Activated CD4-positive, alpha-beta T cell treated with anti-CD3 and anti-CD28 coated beads, Interleukin-2, amount 50 U/mL, for 48 hours (primary cell): ENCODE results near the gene MISP3.

Experiments
- DNase-seq, 2 experiments: peaks; one replicate each; pipeline ENCODE4 v3.0.0-alpha.2; 2020

The MISP3 gene

DNA sequence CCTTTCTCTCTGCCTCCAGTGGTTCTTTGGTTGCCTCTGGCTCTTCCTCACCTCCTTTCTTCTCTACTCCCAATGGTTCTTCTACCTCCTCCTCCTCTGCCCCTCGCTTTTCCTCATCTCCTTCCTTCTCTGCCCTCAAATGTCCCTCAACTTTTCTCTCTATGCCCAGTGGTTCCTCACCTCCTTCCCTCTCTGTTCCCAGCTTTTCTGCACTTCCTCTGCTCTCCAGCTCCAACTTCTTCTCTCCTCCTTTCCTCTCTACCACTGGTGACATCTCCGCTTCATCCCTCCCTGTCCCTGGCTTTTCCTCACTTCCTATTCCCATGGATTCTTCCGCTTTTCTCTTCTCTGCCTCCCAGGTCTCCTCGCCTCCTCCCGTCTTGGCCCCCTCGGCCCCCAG, 18.5 kb upstream of the MISP3 start:
- no peak for DNase-seq

GRCh38 chr19:14054721-14055120, 17.9 kb upstream of the MISP3 start:
- no peak for DNase-seq

DNA sequence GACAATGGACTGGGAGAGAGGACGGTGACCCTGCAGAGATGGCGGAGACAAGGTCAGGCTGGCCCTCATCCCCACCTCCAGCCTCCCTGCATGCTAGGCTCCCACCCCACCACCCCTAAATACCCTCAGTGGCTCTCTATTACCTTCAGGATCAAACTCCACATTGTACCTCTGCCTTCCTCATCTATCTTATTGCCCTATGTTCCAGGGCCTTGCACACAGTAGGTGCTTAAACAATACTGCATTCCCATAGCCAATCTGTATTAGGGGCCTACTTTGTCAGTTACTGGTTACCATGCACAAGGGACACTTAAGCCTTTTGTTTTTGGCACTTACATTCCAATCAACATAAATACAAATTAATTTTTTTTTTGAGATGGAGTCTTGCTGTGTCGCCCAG, 17.2 kb upstream of the MISP3 start:
- no peak for DNase-seq

DNA sequence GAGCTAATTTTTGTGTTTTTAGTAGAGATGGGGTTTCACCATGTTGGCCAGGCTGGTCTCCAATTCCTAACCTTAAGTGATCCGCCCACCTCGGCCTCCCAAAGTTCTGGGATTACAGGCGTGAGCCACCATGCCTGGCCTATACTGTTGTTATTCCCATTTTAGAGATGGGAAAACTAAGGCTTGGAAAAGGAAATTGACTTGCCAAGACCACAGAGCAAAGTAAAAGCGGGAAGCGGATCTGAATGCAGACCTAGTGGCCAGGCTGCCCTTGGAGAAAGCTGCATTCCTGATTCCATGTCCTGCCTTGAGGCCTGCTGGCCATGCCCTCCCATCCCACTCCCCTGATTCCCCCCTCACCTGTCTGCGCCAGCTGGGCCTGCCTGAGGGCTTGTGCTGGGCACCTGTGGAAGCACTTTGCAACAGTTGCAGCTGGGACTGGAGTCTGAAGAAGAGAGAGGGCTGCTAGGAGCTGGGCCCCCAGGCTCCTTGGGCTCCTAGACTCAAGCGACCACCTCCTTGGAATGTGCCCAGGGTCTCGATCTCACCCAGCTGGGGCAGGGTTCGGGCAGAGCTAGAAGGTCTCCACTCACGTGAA, 16.4 kb upstream of the MISP3 start:
- no peak for DNase-seq

DNA sequence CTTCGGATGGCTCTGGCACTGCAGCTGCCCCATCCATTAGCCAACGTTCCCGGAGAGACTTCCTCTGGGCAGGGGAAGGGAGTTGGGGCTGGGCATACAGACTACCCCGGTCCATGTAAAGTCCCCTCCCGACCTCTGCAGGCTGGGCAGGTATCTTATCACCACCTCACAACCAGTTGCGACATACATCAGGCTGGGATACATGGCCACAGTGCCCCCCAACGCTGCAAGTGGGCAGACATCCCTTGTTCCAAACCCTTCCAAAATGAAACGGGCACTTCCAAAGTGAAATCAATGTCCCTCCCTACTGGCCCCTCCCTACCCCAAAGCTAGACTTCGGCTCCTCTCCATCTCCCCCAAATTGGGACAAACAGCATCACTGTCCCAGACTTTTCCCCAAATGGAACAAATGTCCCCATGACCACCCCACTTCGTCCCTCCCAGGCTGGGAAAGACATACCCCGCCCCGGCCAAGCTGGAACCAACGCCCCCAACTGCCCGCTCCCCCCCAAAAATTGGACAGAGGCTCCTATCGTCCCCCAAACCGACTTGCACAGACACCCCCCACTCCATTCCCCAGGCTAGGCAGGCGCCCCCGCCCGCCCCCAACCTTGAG, 15.7 kb upstream of the MISP3 start:
- DNase-seq = no peak

DNA sequence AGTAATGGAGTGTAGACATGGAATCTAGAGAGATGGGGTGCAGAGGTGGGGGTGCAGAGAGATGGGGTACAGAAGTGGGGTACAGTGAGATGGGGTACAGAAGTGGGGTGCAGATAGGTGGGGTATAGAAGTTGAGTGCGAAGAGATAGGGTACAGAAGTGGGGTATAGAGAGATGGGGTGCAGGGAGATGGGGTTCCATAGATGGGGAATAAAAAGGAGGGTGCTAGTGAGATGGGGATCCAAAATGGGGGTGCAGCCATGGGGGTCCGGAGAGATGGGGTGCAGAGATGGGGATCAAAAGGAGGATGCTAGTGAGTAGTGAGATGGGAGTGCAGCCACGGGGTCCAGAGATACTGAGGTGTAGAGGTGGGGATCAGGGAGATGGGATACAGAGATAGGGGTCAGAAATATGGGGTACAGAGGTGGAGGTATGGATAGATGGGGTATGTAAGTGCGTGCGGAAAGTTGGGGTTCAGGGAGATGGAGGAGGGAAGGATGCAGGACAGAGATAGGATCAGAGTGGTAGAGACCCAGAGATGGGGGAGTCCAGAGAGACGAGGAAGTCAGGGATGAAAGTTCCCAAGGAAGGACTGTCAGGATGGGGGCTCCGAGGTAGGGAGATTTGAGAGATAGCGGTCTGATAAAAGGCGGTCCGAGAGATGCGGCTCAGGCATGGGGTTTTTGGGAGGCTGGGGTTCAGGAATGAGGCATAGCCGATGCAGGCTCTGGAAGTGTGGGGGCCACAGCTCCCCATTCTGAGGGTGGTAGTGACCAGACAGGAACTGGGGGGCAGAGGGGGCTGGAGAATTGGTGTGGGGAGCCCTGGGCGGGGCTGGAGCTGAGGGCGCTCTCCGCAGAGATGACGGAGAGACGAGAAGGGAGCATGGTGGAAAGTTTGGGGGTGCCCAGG, 14.1 kb upstream of the MISP3 start:
- no peak for DNase-seq

GRCh38 chr19:14059093-14059480, 13.5 kb upstream of the MISP3 start:
- DNase-seq = peak; percentile 54 to 66

GRCh38 chr19:14059652-14060155, 12.9 kb upstream of the MISP3 start:
- DNase-seq = no peak

- no peak for DNase-seq
Observed at GRCh38 chr19:14061081-14061749, 11.4 kb upstream of the MISP3 start.

- DNase-seq = no peak
Observed at GRCh38 chr19:14061751-14062557, 10.6 kb upstream of the MISP3 start, which contains the start of gene PALM3. Gene PALM3 (minus strand): TSS chr19:14062076. CDS start chr19:14061980, 96 bp downstream.

- no peak for DNase-seq
Observed at GRCh38 chr19:14062558-14062855, 10.1 kb upstream of the MISP3 start.

DNA sequence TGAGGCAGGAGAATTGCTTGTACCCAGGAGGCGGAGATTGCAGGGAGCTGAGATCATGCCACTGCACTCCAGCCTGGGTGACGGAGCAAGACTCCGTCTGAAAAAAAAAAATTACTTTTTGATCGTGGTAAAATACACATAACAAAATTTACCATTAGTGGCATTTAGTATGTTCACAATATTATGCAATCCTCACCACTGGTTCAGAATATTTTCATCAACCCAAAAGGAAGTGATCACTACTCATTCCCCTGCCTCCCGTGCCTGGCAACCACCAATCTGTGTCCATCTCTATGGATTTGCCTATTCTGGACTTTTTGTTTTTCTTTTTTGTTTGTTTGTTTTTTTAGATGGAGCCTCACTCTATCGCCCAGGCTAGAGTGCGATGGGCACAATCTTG, 9.5 kb upstream of the MISP3 start:
- DNase-seq = no peak

DNA sequence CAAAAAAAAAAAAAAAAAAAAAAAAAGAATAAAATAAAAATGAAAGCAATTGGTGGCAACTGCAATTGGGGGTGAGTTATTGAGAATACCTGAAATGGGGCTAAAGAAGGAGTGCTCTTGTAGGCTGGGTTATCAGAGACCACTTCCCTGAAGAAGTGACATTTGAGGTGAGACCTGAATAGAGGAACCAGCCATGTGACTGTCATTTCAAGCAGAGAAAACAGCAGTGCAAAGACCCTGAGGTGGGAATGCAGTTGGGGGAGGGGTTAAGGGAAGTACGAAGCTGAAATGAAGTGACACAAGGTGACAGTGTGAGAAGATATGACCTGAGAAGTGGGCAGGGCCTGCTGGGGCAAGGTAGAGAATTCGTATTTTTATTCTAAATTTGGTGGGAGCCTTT, 6.5 kb upstream of the MISP3 start:
- no peak for DNase-seq

- DNase-seq = no peak
Observed at GRCh38 chr19:14070268-14071050, 2.1 kb upstream of the MISP3 start.

DNA sequence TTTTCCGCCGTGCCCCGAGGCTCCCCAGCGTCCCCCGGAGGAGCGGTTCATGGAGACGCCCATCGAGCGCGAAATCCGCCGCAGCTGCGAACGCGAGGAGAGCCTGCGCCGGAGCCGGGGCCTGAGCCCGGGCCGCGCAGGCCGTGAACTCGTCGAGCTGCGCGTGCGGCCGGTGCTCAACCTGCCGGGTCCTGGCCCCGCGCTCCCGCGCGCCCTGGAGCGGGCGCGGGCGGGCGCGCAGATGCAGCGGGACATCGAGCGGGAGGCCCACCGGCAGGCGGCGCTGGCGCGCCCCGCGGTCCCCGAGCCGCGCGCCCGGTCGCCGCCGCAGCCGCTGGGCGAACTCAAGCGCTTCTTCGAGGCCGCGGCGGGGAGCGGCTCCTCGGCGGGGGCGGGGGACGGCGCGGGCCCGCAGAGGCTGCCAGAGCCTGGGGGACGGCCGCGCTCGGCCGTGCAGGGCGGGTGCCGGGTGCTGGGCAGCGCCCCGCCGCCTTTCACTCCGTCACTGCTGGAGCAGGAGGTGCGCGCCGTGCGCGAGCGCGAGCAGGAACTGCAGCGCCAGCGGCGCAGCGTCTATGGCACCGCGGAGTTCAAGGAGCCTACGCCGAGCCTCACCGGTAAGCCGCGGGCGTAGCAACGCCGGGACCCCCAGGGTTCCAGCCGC, 807 bp downstream of the MISP3 start:
- peak; percentile 75 to 77 for DNase-seq

DNA sequence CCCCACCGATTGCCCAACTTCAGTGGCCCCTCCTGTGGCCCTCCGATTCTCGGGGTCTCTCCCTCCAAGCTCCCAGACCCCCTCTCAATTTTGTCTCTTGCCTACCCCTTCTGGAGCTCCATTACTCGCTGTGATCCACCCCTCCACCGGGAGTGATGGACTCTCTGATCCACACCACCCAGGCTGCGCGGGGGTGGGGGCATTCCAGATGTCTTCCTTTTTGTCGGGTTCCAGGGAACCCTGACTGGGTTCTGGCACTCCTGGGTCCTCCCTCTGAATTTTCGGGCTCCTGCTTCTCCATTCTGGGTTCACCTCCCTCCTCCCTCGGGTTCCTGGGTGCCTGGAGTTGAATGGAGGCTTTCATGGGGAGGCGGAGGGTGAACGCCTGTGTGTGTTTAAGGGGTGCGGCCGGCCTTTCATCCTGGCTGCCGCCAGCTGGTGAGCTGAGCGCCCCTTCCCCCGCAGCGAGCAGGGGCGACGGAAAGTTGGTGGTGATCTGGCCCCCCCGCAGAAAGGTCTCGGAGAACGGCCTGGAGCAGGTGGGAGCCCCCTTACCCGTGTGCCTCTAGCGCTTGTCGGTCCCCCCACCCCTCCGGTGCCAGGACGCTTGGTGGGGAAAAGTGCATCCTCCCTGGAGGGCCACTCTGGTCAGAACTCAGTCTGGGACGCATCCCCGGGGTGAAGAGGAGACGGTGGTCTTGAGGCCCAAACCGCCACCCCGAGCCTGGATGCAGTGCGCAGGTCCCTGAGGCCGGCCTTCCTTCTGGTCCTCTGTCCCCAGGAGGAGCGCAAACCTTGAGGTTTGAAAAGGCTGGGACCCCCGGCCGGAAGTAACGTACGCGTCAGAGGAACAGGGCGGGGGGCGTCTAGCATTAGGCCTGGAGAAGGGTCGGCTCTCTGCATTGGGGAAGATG, 1.6 kb downstream of the MISP3 start:
- DNase-seq = peak; percentile 59 to 66

DNA sequence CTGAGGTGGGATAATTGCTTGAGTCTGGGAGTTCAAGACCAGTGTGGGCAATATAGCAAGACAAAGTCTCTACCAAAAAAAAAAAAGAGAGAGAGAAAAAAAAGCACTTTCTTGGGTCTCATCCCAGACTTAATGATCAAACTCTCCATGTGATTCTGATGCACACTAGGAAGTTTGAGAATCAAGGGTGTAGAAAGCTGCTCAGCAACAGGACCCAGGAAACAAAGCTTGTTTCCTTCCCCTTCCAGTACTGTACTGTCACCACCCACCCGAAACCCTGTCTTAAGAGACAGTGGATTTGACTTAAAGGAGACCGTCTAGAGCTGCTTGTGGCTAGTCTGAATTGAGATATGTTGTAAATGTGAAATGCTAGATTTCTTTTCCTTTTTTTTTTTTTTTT, 5.8 kb downstream of the MISP3 start:
- DNase-seq = no peak

- peak; percentile 99 for DNase-seq
Observed at GRCh38 chr19:14080887-14081796, 8.6 kb downstream of the MISP3 start.
